22Rv1 (cell line): Measurements from ENCODE around the gene CCHCR1.
"Not testable (repeated sequence)": the region's sequence is repeated elsewhere in the genome, so short reads cannot be mapped to it uniquely, and the experiment has no call there.

Experiments
- ZFX ChIP-seq: fragments of 450-650 bp; IDR thresholded peaks from 2 replicates; pipeline ENCODE4 v1.6.1; 2017; ENCODE audit warnings: antibody characterized with exemption, borderline replicate concordance
- TF ChIP-seq, protein P1 (sequence below): fragments of 450-650 bp; IDR thresholded peaks from 2 replicates; pipeline ENCODE4 v1.5.1; 2017; ENCODE audit warnings: mild to moderate bottlenecking

- TF ChIP-seq, protein P1, sequence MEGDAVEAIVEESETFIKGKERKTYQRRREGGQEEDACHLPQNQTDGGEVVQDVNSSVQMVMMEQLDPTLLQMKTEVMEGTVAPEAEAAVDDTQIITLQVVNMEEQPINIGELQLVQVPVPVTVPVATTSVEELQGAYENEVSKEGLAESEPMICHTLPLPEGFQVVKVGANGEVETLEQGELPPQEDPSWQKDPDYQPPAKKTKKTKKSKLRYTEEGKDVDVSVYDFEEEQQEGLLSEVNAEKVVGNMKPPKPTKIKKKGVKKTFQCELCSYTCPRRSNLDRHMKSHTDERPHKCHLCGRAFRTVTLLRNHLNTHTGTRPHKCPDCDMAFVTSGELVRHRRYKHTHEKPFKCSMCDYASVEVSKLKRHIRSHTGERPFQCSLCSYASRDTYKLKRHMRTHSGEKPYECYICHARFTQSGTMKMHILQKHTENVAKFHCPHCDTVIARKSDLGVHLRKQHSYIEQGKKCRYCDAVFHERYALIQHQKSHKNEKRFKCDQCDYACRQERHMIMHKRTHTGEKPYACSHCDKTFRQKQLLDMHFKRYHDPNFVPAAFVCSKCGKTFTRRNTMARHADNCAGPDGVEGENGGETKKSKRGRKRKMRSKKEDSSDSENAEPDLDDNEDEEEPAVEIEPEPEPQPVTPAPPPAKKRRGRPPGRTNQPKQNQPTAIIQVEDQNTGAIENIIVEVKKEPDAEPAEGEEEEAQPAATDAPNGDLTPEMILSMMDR: not testable (repeated sequence)
- not testable (repeated sequence) for TF ChIP-seq ZFX
Measured at GRCh38 chr6:31196251-31197022, 38.8 kb upstream of the CCHCR1 start.
